Smooth muscle cell (in vitro differentiated cells): ENCODE results near the gene KIAA0825. TPM values are rescaled to one million over a fixed set of nuclear protein-coding genes. Genes with fewer than 3 reads are reported as not detected.

Source experiments
- DNase-seq: peaks from one replicate; lab custom pipeline; 2025; ENCODE audit not compliant: unreplicated experiment; lab: John Stamatoyannopoulos, UW
- H2AFZ ChIP-seq: fragments of 200-600 bp; sonication (generic); 2 replicates; pipeline ENCODE4 v1.6.0; 2016; ENCODE audit warnings: antibody characterized with exemption, low read depth, mild to moderate bottlenecking
- H3F3A ChIP-seq: fragments of 200-600 bp; sonication (generic); 2 replicates; pipeline ENCODE4 v1.6.0; 2017; ENCODE audit warnings: antibody characterized with exemption, low read depth
- H3K27ac ChIP-seq: fragments of 200-600 bp; sonication (generic); 2 replicates; pipeline ENCODE4 v1.5.1; 2016; ENCODE audit warnings: low read depth, mild to moderate bottlenecking
- H3K27me3 ChIP-seq: fragments of 200-600 bp; sonication (generic); 2 replicates; pipeline ENCODE4 v1.6.1; 2016; ENCODE audit warnings: low read depth, mild to moderate bottlenecking
- H3K36me3 ChIP-seq: fragments of 200-600 bp; sonication (generic); 2 replicates; pipeline ENCODE4 v1.5.1; 2016; ENCODE audit warnings: low read depth
- H3K4me1 ChIP-seq: fragments of 200-600 bp; sonication (generic); 2 replicates; pipeline ENCODE4 v1.5.1; 2016; ENCODE audit warnings: low read depth
- H3K4me2 ChIP-seq: fragments of 200-600 bp; sonication (generic); 2 replicates; pipeline ENCODE4 v1.6.0; 2016; ENCODE audit warnings: mild to moderate bottlenecking
- H3K4me3 ChIP-seq: fragments of 200-600 bp; sonication (generic); 2 replicates; pipeline ENCODE4 v1.5.1; 2016; ENCODE audit warnings: mild to moderate bottlenecking
- H3K79me2 ChIP-seq: fragments of 200-600 bp; sonication (generic); 2 replicates; pipeline ENCODE4 v1.6.0; 2016; ENCODE audit warnings: low read depth, mild to moderate bottlenecking
- H3K9ac ChIP-seq: fragments of 200-600 bp; sonication (generic); 2 replicates; pipeline ENCODE4 v1.6.0; 2016; ENCODE audit warnings: low read depth
- H3K9me3 ChIP-seq: fragments of 200-600 bp; sonication (generic); replicated peaks from 2 replicates; pipeline ENCODE4 v1.5.1; 2016; ENCODE audit warnings: low read depth
- H4K20me1 ChIP-seq: fragments of 200-600 bp; sonication (generic); 2 replicates; pipeline ENCODE4 v1.6.0; 2016; ENCODE audit warnings: low read depth
- CTCF ChIP-seq: fragments of 200-600 bp; sonication (generic); IDR thresholded peaks from 2 replicates; pipeline ENCODE4 v1.5.1; 2017; ENCODE audit warnings: borderline replicate concordance, mild to moderate bottlenecking, antibody characterized with exemption; ENCODE audit not compliant: insufficient read depth, poor library complexity, severe bottlenecking
- WGBS: methylation state at CpG from one replicate; pipeline ENCODE4 v1.1.7; 2016; ENCODE audit warnings: low lambda C conversion rate; 5-methylcytosine and 5-hydroxymethylcytosine counted together
- polyA plus RNA-seq: library from polyadenylated mRNA; unstranded; fragments of >200 nt; fragmentation: Nextera tagmentation; extraction: Ambion mirVana; gene quantifications from 2 replicates; pipeline ENCODE4 v1.2.1, GENCODE V29; 2016
- total RNA-seq: library from RNA; depleted of rRNA; stranded (reverse); fragments of >200 nt; gene quantifications from 2 replicates; pipeline ENCODE4 v1.2.3, GENCODE V29; 2014

The KIAA0825 gene
- total and polyA plus RNA-seq, 2 experiments from 2014 or later = 1.3 to 3.1 TPM

- no peaks in the 10 kb centered on the region for H3K27me3 ChIP-seq
- 32% methylated on average over 2 of the region's 2 CpGs for WGBS
Observed at GRCh38 chr5:94433397-94434163, 184.8 kb downstream of the KIAA0825 start.

GRCh38 chr5:94432499-94432898, 185.9 kb downstream of the KIAA0825 start:
- H3K36me3 ChIP-seq = no peaks in the 10 kb centered on the region
- H3K79me2 ChIP-seq = no peaks in the 10 kb centered on the region
- H3K27ac ChIP-seq = no peak overlapping the region
- no peaks in the 10 kb centered on the region for H3K4me1 ChIP-seq
- H3F3A ChIP-seq = no peaks in the 10 kb centered on the region
- no peaks in the 10 kb centered on the region for H3K9me3 ChIP-seq
- no peaks in the 10 kb centered on the region for H4K20me1 ChIP-seq
- H3K4me2 ChIP-seq = no peak overlapping the region
- no peak overlapping the region for H3K4me3 ChIP-seq
- no peak overlapping the region for H3K9ac ChIP-seq
- no peak for TF ChIP-seq CTCF
- DNase-seq = no peak
- H3K27me3 ChIP-seq = no peaks in the 10 kb centered on the region
- H2AFZ ChIP-seq = no peak overlapping the region

More at GRCh38 chr5:94433397-94434163, 184.8 kb downstream of the KIAA0825 start:
- no peaks in the 10 kb centered on the region for H3K79me2 ChIP-seq
- no peak overlapping the region for H3K27ac ChIP-seq
- H3K36me3 ChIP-seq = no peaks in the 10 kb centered on the region
- H3K4me1 ChIP-seq = no peaks in the 10 kb centered on the region
- TF ChIP-seq CTCF = no peak
- H3F3A ChIP-seq = no peaks in the 10 kb centered on the region
- H2AFZ ChIP-seq = no peak overlapping the region
- H4K20me1 ChIP-seq = no peaks in the 10 kb centered on the region
- H3K9me3 ChIP-seq = no peaks in the 10 kb centered on the region
- H3K4me3 ChIP-seq = no peak overlapping the region
- no peak overlapping the region for H3K4me2 ChIP-seq
- H3K9ac ChIP-seq = no peak overlapping the region
- no peak for DNase-seq

- Histone ChIP-seq H3K4me2 (no peak overlapping the region), H3K36me3 (no peaks in the 10 kb centered on the region), H3K27ac (no peak overlapping the region), H3K9ac (no peak overlapping the region), H2AFZ (no peak overlapping the region), H3K4me1 (no peaks in the 10 kb centered on the region), H3F3A (no peaks in the 10 kb centered on the region), H3K4me3 (no peak overlapping the region), H4K20me1 (no peaks in the 10 kb centered on the region), H3K79me2 (no peaks in the 10 kb centered on the region), H3K27me3 (no peaks in the 10 kb centered on the region), H3K9me3 (no peaks in the 10 kb centered on the region)
- DNase-seq = no peak
- TF ChIP-seq CTCF = no peak
Observed at GRCh38 chr5:94431696-94432095, 186.7 kb downstream of the KIAA0825 start.

GRCh38 chr5:94429566-94429965, 188.8 kb downstream of the KIAA0825 start:
- Histone ChIP-seq H3K36me3 (no peaks in the 10 kb centered on the region), H2AFZ (no peak overlapping the region), H3K27me3 (no peaks in the 10 kb centered on the region), H3K4me3 (no peak overlapping the region), H3F3A (no peaks in the 10 kb centered on the region), H3K4me1 (no peaks in the 10 kb centered on the region), H3K27ac (no peak overlapping the region), H4K20me1 (no peaks in the 10 kb centered on the region), H3K79me2 (no peaks in the 10 kb centered on the region), H3K9me3 (no peaks in the 10 kb centered on the region), H3K9ac (no peak overlapping the region), H3K4me2 (no peak overlapping the region)
- DNase-seq = no peak
- WGBS = 85% methylated on average over 6 of the region's 6 CpGs
- no peak for TF ChIP-seq CTCF
